Glomerular visceral epithelial cell (primary cell): ENCODE data around the gene FSHB.
"Not testable (repeated sequence)": the region's sequence is repeated elsewhere in the genome, so short reads cannot be mapped to it uniquely, and the experiment has no call there.

Experiments
- DNase-seq: peaks from one replicate; pipeline ENCODE4 v3.0.0-alpha.2; 2016; ENCODE audit errors: extremely low spot score

FSHB gene

GRCh38 chr11:30230714-30231113 lies at the start of gene FSHB:
FSHB (plus strand) TSS chr11:30231014; CDS start chr11:30231903, 889 bp downstream.
- no peak for DNase-seq

DNA sequence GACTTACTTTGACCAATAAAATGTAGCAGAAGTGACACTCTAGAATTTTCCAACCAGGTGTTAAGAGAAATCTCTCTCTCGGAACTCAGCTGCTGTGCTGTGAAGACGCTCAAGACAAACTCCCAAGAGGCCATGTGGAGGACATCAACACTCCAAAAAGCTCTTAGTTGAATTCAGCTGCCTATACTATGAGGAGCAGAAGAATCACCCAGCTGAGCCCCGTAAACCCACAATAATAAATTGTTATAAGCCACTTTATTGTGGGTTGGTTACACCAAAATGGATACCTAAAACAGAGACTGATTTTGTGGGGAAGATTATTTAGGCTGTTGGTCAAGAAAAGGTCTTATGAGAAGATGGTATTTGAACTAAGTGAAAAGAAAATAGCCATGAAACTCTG lies 44.1 kb upstream of the FSHB start:
- DNase-seq = no peak

DNA sequence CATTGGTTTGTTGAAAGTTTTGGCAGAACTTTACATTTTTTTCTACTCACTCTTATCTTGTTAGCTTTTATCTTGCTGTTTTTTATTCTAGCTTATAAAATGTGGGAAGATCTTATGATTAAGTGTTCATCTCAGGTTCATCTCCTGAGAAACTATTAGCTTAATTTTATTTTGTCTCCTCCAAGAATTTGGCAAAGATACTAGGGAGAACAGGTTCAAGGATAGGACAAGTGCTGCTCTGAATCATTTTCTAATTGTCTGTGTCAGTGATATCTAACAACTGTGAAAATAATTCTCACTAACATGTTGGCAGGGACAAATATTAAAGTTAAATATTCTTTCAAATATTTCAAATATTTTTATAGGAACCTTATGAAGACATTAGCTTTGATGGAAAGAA lies 38.2 kb upstream of the FSHB start:
- DNase-seq = no peak

DNA sequence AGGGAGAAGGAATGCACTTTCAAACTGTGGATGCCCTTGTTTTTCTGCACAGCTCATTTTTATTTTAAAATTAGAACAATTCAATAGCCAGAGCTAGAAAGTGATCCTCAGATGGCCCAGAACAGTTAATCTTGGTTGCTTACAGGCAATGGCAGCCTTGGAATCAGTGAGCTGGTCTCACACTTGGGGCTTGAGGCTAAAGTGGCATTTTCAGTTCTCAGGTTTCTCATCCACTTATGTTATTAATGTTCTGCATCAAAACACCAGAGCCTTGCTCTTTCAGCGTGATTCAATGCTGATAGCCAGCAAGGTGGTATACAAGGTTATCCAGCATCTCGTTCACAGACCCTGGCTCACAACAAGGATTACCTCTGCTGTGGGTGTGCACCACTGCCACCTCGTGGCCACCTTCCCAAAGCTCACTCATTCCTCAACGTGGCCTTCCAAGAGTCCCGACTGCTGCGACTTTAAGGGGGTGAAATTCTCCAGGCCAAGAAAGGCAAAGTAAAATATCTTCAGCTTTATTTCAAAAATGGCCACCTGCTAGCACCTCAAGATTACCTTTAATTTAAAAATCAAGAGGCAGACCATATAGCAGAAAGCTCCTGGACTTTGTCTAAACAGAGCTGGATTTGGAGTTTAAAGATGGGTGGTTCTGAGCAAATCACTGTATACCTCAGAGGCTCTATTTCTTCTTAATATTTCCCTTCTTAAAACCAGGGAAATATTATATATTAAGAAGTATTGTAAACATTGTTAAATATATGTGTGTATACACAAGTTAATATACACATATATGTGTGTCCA lies 34.2 kb upstream of the FSHB start:
- peak; percentile 22 for DNase-seq

DNA sequence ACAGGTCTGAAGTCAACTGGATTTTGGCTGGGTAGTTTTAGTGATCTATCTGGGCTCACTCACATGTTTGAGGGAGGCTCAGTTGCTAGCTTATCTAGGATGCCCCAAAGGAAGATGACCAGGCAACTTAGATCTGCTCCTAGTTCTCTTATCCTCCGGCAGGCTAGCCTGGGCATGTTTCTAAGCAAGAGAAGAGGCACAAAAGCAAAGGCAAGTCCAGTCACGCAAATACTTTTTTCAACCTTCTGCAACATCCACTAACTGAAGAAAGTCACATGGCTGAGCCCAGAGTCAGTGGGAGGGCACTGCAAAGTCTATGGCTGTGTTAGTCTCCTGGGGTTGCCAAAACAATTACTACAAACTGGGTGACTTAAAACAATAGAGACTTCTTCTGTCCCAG lies 32.9 kb upstream of the FSHB start:
- DNase-seq = no peak

DNA sequence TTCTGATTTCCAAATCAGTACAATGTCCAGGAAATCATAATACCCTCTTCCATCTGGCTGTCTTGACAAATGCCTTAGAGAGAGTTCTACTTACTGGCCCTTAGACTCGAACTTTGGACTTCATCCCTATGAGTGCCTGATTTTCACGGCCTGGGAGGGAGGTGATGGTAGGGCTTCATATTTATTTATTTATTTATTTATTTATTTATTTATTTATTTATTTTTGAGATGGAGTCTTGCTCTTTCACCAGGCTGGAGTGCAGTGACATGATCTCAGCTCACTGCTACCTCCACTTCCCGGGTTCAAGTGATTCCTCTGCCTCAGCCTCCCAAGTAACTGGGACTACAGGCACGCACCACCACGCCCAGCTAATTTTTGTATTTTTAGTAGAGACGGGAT lies 27.8 kb upstream of the FSHB start:
- not testable (repeated sequence) for DNase-seq

GRCh38 chr11:30203850-30204249 lies 27.0 kb upstream of the FSHB start:
- DNase-seq = no peak

GRCh38 chr11:30206249-30206996 lies 24.4 kb upstream of the FSHB start:
- no peak for DNase-seq

DNA sequence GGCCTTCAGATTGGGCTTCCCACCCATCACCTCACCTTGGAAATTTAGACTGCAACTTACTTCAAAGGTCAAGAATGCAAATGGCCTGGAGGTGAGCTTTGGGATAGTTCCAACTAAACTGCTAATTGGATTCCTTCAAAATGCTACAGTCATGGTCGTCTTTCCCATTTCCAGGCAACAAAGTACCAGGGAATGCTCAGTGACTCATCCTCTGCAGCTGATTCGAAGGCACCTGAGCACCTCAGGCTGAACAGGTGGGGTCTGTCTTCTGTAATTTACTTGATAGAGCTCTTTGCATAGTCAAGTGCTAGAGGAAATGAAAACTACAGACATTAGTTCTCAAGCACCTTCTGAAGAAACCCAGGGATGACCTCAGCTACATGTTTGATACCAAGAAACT lies 20.5 kb upstream of the FSHB start:
- no peak for DNase-seq

DNA sequence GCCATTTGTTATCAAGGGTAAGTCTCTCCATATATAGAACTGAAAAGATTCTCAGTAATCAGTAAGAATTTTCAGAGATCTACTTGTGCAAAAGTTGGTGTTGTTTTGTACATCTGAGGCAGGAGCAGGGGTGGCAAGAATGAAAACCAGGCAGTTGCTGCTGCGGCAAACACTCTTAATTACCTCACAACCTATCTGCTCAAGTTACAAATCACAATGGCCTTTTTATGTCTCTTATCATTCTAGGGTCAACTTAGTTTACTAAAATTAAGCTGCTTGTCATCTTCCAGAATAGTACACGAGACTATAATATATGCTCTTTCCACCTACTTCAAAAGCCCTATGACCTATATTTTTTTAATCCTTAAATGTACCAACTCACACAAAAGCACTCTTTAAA lies 14.3 kb upstream of the FSHB start:
- no peak for DNase-seq

GRCh38 chr11:30218278-30218677 lies 12.5 kb upstream of the FSHB start:
- DNase-seq = no peak

GRCh38 chr11:30225642-30226041 lies 5.2 kb upstream of the FSHB start:
- DNase-seq = no peak

DNA sequence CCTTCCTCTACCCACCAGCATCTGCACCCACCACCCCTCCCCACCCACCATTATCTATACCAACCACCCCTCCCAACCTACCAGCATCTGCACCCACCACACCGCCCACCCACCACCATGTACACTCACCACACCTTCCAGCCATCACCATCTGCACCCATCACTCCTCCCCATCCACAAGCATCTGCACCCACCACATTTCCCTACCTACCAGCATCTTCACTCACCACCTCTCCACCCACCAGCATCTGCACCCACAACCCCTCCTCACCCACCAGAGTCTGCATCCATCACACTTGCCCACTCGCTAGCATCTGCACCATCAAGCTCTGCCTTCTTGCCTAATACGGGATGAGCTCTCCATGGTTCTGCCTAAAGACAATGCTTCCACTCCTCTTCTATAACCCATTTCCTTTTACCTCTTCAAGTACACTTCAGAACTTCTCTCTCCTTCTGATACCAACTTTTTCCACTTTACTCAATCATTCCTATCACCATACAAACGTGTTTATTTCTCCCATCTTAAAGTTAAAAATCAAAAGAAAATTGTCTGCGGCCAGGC lies 2.4 kb upstream of the FSHB start:
- DNase-seq = no peak

DNA sequence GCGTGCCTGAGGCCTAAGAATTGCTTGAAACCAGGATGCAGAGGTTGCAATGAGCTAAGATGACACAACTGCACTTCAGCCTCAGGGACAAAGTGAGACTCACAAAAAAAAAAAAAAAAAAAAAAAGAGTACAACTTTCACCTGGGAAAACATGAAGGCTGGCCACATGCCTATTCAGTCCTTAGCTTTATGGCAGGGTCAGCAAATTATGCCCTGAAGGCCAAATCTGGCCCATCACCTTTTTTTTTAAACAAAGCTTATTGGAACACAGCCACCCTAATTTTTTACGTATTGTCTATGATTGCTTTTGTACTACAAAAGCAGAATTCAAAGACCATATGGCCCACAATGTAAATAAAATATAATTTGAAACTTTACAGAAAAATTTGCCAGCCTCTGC lies 8.2 kb downstream of the FSHB start:
- DNase-seq = no peak

- no peak for DNase-seq
Observed at GRCh38 chr11:30244265-30244664, 13.5 kb downstream of the FSHB start.

GRCh38 chr11:30245621-30246020 lies 14.8 kb downstream of the FSHB start:
- DNase-seq = no peak

GRCh38 chr11:30254307-30255298 lies 23.8 kb downstream of the FSHB start:
- DNase-seq = no peak

GRCh38 chr11:30255637-30256036 lies 24.8 kb downstream of the FSHB start:
- DNase-seq = no peak

DNA sequence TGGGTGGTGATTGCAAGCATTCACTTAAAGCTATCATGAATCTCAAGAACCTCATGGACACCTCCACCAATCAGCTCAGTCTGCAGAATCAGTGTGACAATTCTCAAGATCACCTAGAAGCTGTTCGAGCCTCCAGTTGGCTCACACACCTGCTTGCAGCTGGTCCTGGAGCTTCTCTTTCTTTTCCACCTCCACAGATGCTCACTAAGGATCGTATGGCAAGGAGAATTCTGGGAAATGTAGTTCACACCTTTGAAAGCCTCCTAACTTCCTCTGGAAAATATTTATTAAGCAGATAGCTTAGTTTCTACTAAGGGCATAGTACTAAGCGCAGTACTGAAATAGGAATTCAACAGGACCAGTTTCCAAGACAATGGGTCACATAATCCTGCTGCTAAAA lies 26.2 kb downstream of the FSHB start:
- DNase-seq = no peak

DNA sequence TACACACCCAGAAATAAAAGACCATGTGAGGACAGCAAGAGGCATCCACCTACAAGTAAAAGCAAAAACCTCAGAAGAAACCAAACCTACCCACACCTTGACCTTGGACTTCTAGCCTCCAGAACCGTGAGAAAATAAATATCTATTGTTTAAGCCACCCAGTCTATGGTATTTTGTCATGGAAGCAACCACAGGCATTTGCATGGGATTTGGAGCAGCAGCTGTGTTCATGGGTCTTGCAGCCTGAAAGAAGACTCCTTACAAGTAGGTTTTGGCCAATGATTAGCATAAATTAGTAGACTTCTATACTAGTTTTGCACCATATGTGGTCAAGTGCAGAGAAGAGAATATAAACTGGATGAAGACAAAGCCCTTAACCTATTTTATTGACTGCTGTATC lies 27.9 kb downstream of the FSHB start:
- DNase-seq = no peak

- no peak for DNase-seq
Observed at GRCh38 chr11:30260813-30261212, 30.0 kb downstream of the FSHB start.

DNA sequence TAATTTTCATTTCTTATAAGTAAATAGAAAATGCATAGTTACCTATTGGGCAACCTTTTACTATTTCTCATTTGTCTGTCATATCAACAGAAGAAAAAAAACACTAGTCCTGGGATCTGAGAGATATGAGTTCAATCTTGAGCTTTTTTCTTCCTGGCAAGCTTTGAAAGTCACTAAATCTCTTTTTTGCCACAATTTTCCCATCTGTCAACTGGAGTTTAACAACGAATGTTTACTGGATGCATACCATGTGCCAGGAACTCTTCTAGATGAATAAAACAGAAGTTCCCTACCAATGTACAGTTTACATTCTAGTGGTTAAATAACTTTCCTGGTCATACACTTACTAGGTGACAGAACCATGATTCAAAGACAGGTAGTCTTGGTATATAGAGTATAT lies 31.0 kb downstream of the FSHB start:
- no peak for DNase-seq
